Caco-2 (cell line): ENCODE results near the gene SLC10A3. TPM values are rescaled to one million over a fixed set of nuclear protein-coding genes. Genes with fewer than 3 reads are reported as not detected.

Source experiments
- BruUV-seq: library from RNA; stranded (reverse); fragments of 400-500 nt; replicated peaks from 2 replicates; lab custom pipeline; 2021; lab: Mats Ljungman, UMichigan
- CTCF ChIA-PET: fragments of 300-600 bp; sonication (Branson Sonifier 250); formaldehyde crosslinking; loops from one replicate; lab custom pipeline; 2022; ENCODE audit warnings: antibody characterized with exemption; lab: Charles Lee
- POLR2A ChIA-PET: fragments of 300-600 bp; sonication (Branson Sonifier 250); formaldehyde crosslinking; loops from one replicate; lab custom pipeline; 2022; ENCODE audit warnings: antibody characterized with exemption; lab: Charles Lee
- DNase-seq, 2 experiments: peaks; one replicate each; pipeline versions ENCODE4 v3.0.0 to v3.0.0-alpha.2; 2020 to 2022
- H3K27me3 ChIP-seq: replicated peaks from 2 replicates; pipeline ENCODE4 v1.6.0; 2011; ENCODE audit warnings: low read length; ENCODE audit not compliant: control insufficient read depth, insufficient read depth
- H3K36me3 ChIP-seq: 2 replicates; pipeline ENCODE4 v1.5.1; 2011; ENCODE audit warnings: low read length; ENCODE audit not compliant: control insufficient read depth, insufficient read depth
- H3K4me1 ChIP-seq: fragments of 250-450 bp; sonication (Bioruptor Pico); 2 replicates; pipeline ENCODE4 v1.5.1; 2020; ENCODE audit warnings: mild to moderate bottlenecking
- H3K4me3 ChIP-seq: 2 replicates; pipeline ENCODE4 v1.5.1; 2011; ENCODE audit warnings: low read depth, mild to moderate bottlenecking, control low read depth, low read length
- H3K9me3 ChIP-seq: fragments of 250-450 bp; sonication (Bioruptor Pico); 2 replicates; pipeline ENCODE4 v1.5.1; 2020; ENCODE audit warnings: mild to moderate bottlenecking, moderate library complexity
- H3K27ac Mint-ChIP-seq: one replicate; pipeline ENCODE4 v1.8.0; 2022; ENCODE audit warnings: mixed read lengths; ENCODE audit not compliant: unreplicated experiment
- H3K27me3 Mint-ChIP-seq: one replicate; pipeline ENCODE4 v1.8.0; 2022; ENCODE audit warnings: mixed read lengths; ENCODE audit not compliant: insufficient read depth, unreplicated experiment
- H3K36me3 Mint-ChIP-seq: one replicate; pipeline ENCODE4 v1.8.0; 2022; ENCODE audit warnings: mild to moderate bottlenecking, mixed read lengths; ENCODE audit not compliant: insufficient read depth, unreplicated experiment
- H3K4me1 Mint-ChIP-seq: one replicate; pipeline ENCODE4 v1.8.0; 2022; ENCODE audit warnings: low read depth, mixed read lengths; ENCODE audit not compliant: unreplicated experiment
- H3K4me3 Mint-ChIP-seq: one replicate; pipeline ENCODE4 v1.8.0; 2022; ENCODE audit warnings: mild to moderate bottlenecking, moderate library complexity, mixed read lengths; ENCODE audit not compliant: unreplicated experiment
- H3K9me3 Mint-ChIP-seq: one replicate; pipeline ENCODE4 v1.8.0; 2022; ENCODE audit warnings: mixed read lengths; ENCODE audit not compliant: unreplicated experiment
- intact Hi-C: fragments of 100-400 bp; cut with micrococcal nuclease; formaldehyde crosslinking; loops from one replicate; pipeline ENCODE4 v1.10.0; 2022; ENCODE audit not compliant: unreplicated experiment
- total RNA-seq: library from RNA; stranded (reverse); gene quantifications from 2 replicates; pipeline ENCODE4 v1.2.3, GENCODE V29; 2022
- TF ChIP-seq, protein P1 (sequence below), 2 experiments: fragments of 200-600 bp in 1 of 2; IDR thresholded peaks; 1 replicate in 1 of 2; 2 replicates in 1 of 2; pipeline versions ENCODE4 v1.5.1 to v1.8.0; 2011 to 2022; ENCODE audit warnings: antibody characterized with exemption in 1 of 2, control low read depth in 1 of 2, inconsistent platforms in 1 of 2, low read depth in 1 of 2, low read length in 1 of 2, mild to moderate bottlenecking in 1 of 2, moderate library complexity in 1 of 2; ENCODE audit not compliant: insufficient read depth in 1 of 2, severe bottlenecking in 1 of 2, unreplicated experiment in 1 of 2

SLC10A3 gene
- total RNA-seq, 1 experiment from 2014 or later = 22.5 TPM

DNA sequence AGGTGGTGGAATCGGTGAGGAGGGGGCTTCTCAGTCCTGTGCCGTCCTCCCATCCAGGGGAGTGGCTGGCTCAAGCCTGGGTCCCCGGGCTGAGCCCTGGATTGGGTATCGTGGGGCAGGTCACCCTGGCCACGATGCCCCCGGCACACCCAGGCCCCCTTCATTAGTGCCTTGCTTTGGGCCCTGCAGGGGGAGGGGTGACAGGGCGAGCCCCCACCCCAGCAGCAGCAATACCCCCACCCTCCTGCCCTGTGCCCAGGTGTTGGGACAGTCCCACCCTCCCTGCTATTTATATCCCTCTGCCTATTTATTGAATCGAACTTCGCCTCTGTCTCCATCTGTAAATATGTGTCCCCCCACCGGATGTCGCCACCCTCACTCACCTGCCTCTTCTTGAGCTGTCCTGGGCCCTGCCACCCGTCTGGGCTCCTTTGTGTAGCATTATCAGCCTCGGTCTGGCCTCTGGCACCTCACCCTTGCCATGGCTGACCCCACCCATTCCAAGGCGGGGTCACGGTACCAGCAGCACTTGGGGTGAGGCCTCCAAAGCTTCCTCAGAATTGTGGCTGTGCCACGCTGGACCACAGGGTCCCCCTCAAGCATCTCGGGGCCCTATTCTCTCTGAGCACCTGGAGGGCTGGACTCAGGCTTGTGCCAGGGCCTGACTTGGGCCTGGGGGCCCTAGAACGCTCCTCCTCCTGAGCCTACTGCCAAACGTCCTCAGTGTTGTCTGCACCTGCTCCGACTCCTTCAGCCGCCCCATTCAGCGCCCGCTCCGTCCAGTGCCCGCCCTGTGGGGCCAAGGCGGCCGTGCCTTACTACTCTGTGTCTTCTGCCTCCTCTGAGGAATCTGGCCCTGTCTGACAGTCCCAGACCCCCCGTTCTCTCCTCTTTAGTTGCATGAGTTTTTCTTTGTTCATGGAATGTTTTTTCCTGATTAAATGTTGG lies 17.5 kb downstream of the SLC10A3 start:
- Histone ChIP-seq H3K9me3 (no peaks in the 10 kb centered on the region), H3K27me3 (no peaks in the 10 kb centered on the region), H3K4me1 (no peaks in the 10 kb centered on the region), H3K36me3 (no peaks in the 10 kb centered on the region; the same call in 1 of the 2 replicates), H3K4me3 (no peak overlapping the region)
- H3K27me3 Mint-ChIP-seq = no peaks in the 10 kb centered on the region
- ChIA-PET CTCF (no interaction called here), POLR2A (no interaction called here)
- DNase-seq = no peak
- intact Hi-C loops = no loop called here
- H3K27ac Mint-ChIP-seq = no peak overlapping the region
- no peaks in the 10 kb centered on the region for H3K9me3 Mint-ChIP-seq
- H3K4me1 Mint-ChIP-seq = no peaks in the 10 kb centered on the region
- TF ChIP-seq, protein P1, sequence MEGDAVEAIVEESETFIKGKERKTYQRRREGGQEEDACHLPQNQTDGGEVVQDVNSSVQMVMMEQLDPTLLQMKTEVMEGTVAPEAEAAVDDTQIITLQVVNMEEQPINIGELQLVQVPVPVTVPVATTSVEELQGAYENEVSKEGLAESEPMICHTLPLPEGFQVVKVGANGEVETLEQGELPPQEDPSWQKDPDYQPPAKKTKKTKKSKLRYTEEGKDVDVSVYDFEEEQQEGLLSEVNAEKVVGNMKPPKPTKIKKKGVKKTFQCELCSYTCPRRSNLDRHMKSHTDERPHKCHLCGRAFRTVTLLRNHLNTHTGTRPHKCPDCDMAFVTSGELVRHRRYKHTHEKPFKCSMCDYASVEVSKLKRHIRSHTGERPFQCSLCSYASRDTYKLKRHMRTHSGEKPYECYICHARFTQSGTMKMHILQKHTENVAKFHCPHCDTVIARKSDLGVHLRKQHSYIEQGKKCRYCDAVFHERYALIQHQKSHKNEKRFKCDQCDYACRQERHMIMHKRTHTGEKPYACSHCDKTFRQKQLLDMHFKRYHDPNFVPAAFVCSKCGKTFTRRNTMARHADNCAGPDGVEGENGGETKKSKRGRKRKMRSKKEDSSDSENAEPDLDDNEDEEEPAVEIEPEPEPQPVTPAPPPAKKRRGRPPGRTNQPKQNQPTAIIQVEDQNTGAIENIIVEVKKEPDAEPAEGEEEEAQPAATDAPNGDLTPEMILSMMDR (IDR thresholded peaks at IDR 0.05; ENCODE audit: insufficient read depth in 1 of 2, low read depth in 1 of 2, low read length in 1 of 2, severe bottlenecking in 1 of 2, unreplicated experiment in 1 of 2) = no peak
- H3K4me3 Mint-ChIP-seq = no peak overlapping the region
- peaks cover 19% of the 10 kb centered on the region for H3K36me3 Mint-ChIP-seq
- BruUV-seq = no TSS peak

DNA sequence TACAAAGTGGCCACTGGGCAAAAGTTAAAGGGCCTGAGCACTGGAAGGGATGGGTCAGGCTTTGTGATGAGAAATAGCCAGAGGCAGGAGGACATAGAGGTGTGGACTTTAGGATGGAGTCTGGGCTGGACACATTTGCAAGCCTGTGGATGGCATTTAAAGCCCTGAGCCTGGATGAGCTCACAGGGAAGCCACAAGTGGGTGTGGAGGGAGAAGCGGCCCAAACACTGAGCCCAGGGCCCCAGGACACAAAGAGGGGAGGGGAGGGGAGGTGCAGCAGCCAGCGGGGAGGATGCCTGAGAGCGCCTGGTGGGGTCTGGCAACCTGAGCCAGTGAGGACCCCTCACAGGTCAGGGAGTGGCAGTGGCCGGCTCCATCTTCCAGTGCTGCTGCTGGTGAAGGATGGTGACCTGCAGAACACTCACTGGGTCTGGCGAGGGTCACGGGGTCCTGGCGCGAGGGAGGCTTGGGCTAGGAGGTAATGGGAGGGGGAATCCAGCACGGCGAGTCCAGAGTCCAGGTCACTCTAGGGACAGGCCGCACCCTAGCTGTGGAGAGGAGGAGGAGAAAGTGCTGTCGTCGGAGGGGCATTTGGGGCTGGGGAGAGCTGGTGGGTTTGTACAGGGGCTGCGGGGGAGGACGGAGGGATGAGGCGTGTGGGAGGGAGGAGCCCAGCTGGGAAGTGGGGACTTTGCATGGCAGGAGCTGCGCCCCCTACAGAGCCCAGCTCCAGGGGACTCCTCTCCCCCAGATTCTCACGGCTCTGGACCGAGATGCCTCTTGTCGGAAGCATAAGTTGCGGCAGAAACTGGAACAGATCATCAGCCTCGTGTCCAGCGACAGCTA lies 18.4 kb downstream of the SLC10A3 start:
- Mint-ChIP-seq H3K4me1 (no peaks in the 10 kb centered on the region), H3K36me3 (peaks cover 19% of the 10 kb centered on the region), H3K27ac (no peak overlapping the region), H3K4me3 (no peak overlapping the region), H3K27me3 (no peaks in the 10 kb centered on the region), H3K9me3 (no peaks in the 10 kb centered on the region)
- Histone ChIP-seq H3K4me1 (no peaks in the 10 kb centered on the region), H3K4me3 (no peak overlapping the region), H3K36me3 (no peaks in the 10 kb centered on the region; the same call in 1 of the 2 replicates), H3K9me3 (no peaks in the 10 kb centered on the region), H3K27me3 (no peaks in the 10 kb centered on the region)
- intact Hi-C loops = no loop called here
- ChIA-PET CTCF (no interaction called here), POLR2A (no interaction called here)
- TF ChIP-seq, protein P1 (IDR thresholded peaks at IDR 0.05; ENCODE audit: insufficient read depth in 1 of 2, low read depth in 1 of 2, low read length in 1 of 2, severe bottlenecking in 1 of 2, unreplicated experiment in 1 of 2) = no peak
- no peak for DNase-seq
- no TSS peak for BruUV-seq

DNA sequence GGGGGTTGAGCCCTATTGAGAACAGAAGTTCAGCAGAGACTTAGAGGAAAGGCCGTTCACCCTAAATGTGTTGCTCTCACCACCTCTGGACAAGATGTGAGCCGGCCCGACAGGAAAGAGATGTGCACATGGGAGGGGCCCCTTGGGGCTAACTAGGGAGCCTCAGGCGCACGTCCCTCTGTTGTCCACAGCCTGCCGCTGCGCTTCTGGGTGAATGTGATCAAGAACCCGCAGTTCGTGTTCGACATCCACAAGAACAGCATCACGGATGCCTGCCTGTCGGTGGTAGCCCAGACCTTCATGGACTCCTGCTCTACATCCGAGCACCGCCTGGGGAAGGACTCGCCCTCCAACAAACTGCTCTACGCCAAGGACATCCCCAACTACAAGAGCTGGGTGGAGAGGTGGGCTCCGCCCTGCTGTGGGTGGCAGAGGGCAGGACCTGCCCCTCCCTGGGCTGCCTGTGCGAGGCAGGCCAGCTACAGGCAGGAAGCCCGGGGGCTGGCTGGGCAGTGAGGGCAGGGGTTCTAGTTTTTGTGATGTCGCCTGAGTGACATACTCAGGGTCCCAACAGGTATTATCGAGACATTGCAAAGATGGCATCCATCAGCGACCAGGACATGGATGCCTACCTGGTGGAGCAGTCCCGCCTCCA lies 19.4 kb downstream of the SLC10A3 start:
- TF ChIP-seq, protein P1 (IDR thresholded peaks at IDR 0.05; ENCODE audit: insufficient read depth in 1 of 2, low read depth in 1 of 2, low read length in 1 of 2, severe bottlenecking in 1 of 2, unreplicated experiment in 1 of 2) = no peak
- no peaks in the 10 kb centered on the region; the same call in 1 of the 2 replicates for H3K36me3 ChIP-seq
- CTCF ChIA-PET = no interaction called here

More for the DNA sequence above, 19.4 kb downstream of the SLC10A3 start:
- no peak overlapping the region for H3K4me3 Mint-ChIP-seq
- H3K9me3 Mint-ChIP-seq = no peaks in the 10 kb centered on the region
- H3K9me3 ChIP-seq = no peaks in the 10 kb centered on the region
- H3K4me3 ChIP-seq = no peak overlapping the region
- no peaks in the 10 kb centered on the region for H3K27me3 Mint-ChIP-seq
- no peaks in the 10 kb centered on the region for H3K4me1 ChIP-seq
- no peak overlapping the region for H3K27ac Mint-ChIP-seq
- no TSS peak for BruUV-seq
- DNase-seq = no peak
- intact Hi-C loops = no loop called here
- H3K4me1 Mint-ChIP-seq = no peaks in the 10 kb centered on the region
- no peaks in the 10 kb centered on the region for H3K27me3 ChIP-seq
- POLR2A ChIA-PET = no interaction called here
- H3K36me3 Mint-ChIP-seq = peaks cover 15% of the 10 kb centered on the region
